ENCODE measurements around the gene COL7A1.

Gene COL7A1

GRCh38 chr3:48595075-48595525 is at the start of gene COL7A1:
TSS of gene COL7A1 (minus strand) at chr3:48595329. CDS start at chr3:48595159, 170 bp downstream.
- DNase-seq (ENCODE audit: low read depth, low spot score), result no peak
- ChIA-PET CTCF (interaction anchor here (0.8 to 1.7 kb wide), 2 partner anchors 40 to 63 kb away, joined by 3 read pairs; partner anchors contain the start of gene SLC26A6), POLR2A (interaction anchor here (1.0 kb wide), 1 partner anchor 122 kb away, joined by 3 read pairs; no protein-coding TSS in a partner anchor)
- peak within 1 kb of the TSS; percentile 65 for H3K4me3 ChIP-seq (ENCODE audit: low read depth, low read length)
- TF ChIP-seq, protein P1, sequence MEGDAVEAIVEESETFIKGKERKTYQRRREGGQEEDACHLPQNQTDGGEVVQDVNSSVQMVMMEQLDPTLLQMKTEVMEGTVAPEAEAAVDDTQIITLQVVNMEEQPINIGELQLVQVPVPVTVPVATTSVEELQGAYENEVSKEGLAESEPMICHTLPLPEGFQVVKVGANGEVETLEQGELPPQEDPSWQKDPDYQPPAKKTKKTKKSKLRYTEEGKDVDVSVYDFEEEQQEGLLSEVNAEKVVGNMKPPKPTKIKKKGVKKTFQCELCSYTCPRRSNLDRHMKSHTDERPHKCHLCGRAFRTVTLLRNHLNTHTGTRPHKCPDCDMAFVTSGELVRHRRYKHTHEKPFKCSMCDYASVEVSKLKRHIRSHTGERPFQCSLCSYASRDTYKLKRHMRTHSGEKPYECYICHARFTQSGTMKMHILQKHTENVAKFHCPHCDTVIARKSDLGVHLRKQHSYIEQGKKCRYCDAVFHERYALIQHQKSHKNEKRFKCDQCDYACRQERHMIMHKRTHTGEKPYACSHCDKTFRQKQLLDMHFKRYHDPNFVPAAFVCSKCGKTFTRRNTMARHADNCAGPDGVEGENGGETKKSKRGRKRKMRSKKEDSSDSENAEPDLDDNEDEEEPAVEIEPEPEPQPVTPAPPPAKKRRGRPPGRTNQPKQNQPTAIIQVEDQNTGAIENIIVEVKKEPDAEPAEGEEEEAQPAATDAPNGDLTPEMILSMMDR (IDR thresholded peaks at IDR 0.05; ENCODE audit: insufficient read depth, low read length, missing control alignments), result no peak

- DNase-seq (ENCODE audit: low read depth, low spot score), result no peak
- ChIA-PET POLR2A (interaction anchor here (1.2 kb wide), 1 partner anchor 18 kb away, joined by 3 read pairs; no protein-coding TSS in a partner anchor), CTCF (interaction anchor here (3.3 kb wide), 1 partner anchor 8 kb away, joined by 14 read pairs; the partner anchor contains the start of gene SLC26A6)
- no peak overlapping the region for H3K4me3 ChIP-seq (ENCODE audit: low read depth, low read length)
- TF ChIP-seq, protein P1 (IDR thresholded peaks at IDR 0.05; ENCODE audit: insufficient read depth, low read length, missing control alignments), result no peak
Measured at GRCh38 chr3:48642605-48643004, 47.5 kb upstream of the COL7A1 start.

DNA sequence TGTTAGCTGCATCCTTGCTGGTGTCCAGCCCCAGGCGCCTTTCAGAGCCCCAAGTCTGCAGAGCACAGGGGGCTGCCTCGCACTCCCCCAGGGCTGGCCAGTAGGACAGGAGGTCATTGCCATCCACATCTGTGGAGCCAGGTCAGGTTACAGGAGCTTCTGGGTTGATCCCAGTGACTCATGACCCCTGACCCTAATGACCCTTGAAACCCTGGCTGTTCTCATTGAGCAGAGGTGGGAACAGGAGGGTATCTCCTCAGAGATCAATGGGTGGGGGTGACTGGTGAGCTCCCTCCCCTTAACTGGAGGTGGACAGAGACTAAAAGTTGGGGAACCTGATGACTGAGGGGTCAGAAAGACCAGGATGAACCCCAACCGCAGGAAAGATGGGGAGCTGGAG is 46.3 kb upstream of the COL7A1 start:
- no peak overlapping the region for H3K4me3 ChIP-seq (ENCODE audit: low read depth, low read length)
- ChIA-PET CTCF (interaction anchor here (1.0 to 1.2 kb wide), 2 partner anchors 22 to 46 kb away, joined by 3 to 4 read pairs; no protein-coding TSS in a partner anchor), POLR2A (no interaction called here)
- DNase-seq (ENCODE audit: low read depth, low spot score), result no peak
- TF ChIP-seq, protein P1 (IDR thresholded peaks at IDR 0.05; ENCODE audit: insufficient read depth, low read length, missing control alignments), result no peak

GRCh38 chr3:48639944-48640606 is 44.9 kb upstream of the COL7A1 start:
- CTCF ChIA-PET, result interaction anchor here (7.0 to 9.1 kb wide), 2 partner anchors 11 to 79 kb away, joined by 50 to 88 read pairs; partner anchors contain the start of genes PFKFB4 and UCN2
- TF ChIP-seq, protein P1 (IDR thresholded peaks at IDR 0.05; ENCODE audit: insufficient read depth, low read length, missing control alignments), result no peak
- POLR2A ChIA-PET, result no interaction called here
- no peak overlapping the region for H3K4me3 ChIP-seq (ENCODE audit: low read depth, low read length)
- DNase-seq (ENCODE audit: low read depth, low spot score), result no peak

DNA sequence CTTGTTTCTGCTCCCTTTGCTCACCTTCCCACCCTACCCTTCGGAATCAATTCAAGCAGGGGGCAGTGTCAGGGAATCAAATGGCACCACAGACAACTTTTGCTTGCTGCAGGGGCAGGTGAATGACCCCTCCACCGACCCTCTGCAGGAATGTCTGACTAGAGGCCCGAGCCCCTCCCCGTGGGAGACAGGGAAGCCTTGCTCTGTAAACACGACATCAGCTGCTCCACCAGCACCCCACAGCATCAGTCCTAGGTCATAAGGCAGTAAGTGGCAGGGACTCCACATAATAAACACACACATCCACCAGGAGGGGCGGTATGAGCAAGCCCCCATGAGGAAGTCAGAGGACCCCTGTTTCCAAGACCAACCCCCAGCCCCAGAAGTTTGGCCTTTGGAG is 42.2 kb upstream of the COL7A1 start:
- no peak for DNase-seq (ENCODE audit: low read depth, low spot score)
- CTCF ChIA-PET, result interaction anchor here (1.0 to 9.1 kb wide), 3 partner anchors 14 to 77 kb away, joined by 3 to 88 read pairs (median 50); partner anchors contain the start of genes PFKFB4 and UCN2
- TF ChIP-seq, protein P1 (IDR thresholded peaks at IDR 0.05; ENCODE audit: insufficient read depth, low read length, missing control alignments), result no peak
- POLR2A ChIA-PET, result interaction anchor here (0.8 kb wide), 1 partner anchor 84 kb away, joined by 3 read pairs; no protein-coding TSS in a partner anchor
- H3K4me3 ChIP-seq (ENCODE audit: low read depth, low read length), result no peak overlapping the region

DNA sequence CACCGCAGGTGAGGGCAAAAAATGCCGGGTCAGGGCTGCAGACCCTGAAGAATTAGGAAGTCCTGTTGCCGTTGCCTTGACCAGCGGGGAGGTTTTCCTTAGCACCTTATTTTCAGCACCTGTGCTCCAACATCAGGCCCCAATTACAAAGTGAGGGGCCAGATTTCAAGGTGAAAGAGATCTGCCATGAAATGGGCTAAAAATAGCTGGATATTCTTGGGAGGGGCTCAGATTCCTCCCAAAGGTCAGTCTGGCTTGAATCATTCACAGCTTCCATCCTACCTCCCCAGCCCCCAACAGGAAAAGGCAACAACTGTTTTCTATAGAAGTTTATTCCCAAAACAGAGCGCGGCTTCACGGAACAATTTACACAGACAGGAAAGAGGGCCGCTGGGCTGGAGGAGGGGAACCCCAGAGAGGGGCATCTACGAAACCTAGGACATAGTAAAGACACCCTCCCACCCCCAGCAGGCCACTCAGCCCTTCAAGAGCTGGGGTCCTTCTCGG is 41.1 kb upstream of the COL7A1 start:
- POLR2A ChIA-PET, result interaction anchor here (0.5 to 3.1 kb wide), 9 partner anchors 18 to 167 kb away, joined by 3 to 25 read pairs (median 5); partner anchors contain the start of genes CELSR3 and PFKFB4
- TF ChIP-seq, protein P1 (IDR thresholded peaks at IDR 0.05; ENCODE audit: insufficient read depth, low read length, missing control alignments), result no peak
- H3K4me3 ChIP-seq (ENCODE audit: low read depth, low read length), result peak overlapping the region; percentile 84
- CTCF ChIA-PET, result interaction anchor here (0.6 to 9.1 kb wide), 32 partner anchors 8 to 253 kb away, joined by 3 to 88 read pairs (median 6); partner anchors contain the start of genes CCDC51, CELSR3, IP6K2 and NCKIPSD
- no peak for DNase-seq (ENCODE audit: low read depth, low spot score)
